ENCODE results near the gene ARL16.
A peak's percentile ranks its signal among the peaks of the same experiment; 100 is the strongest.

GRCh38 chr17:81710514-81711308, 27.1 kb upstream of the ARL16 start:
- TF ChIP-seq CTCF (IDR thresholded peaks at IDR 0.05; ENCODE audit: low read depth, low read length, missing input control) (no peak), REST (IDR thresholded peaks at IDR 0.05) (no peak), ATF3 (IDR thresholded peaks at IDR 0.05) (no peak), TAF1 (conservative IDR thresholded peaks at IDR 0.05) (no peak), EGR1 (IDR thresholded peaks at IDR 0.05; ENCODE audit: low read depth in 2 of 2) (no peak), JUND (IDR thresholded peaks at IDR 0.05) (no peak), NR2F2 (IDR thresholded peaks at IDR 0.05) (no peak), MAX (IDR thresholded peaks at IDR 0.05) (no peak), GABPA (IDR thresholded peaks at IDR 0.05 in 1 of 2, conservative IDR thresholded peaks at IDR 0.05 in 1 of 2) (no peak), RAD21 (IDR thresholded peaks at IDR 0.05) (peak in 1 of 2 donors; percentile 34), HNF4A (conservative IDR thresholded peaks at IDR 0.05) (no peak), FOXA1 (IDR thresholded peaks at IDR 0.05) (no peak)
